ENCODE data around the gene ERBB4.

The ERBB4 gene

GRCh38 chr2:212538305-212539071 is at the start of gene ERBB4:
Gene ERBB4 (minus strand): TSS chr2:212538802. CDS start chr2:212538530, 272 bp downstream.
- no peak for TF ChIP-seq CTCF (IDR thresholded peaks at IDR 0.05; ENCODE audit: low read depth, low read length)
- DNase-seq (ENCODE audit: extremely low read depth, low read depth) = no peak

GRCh38 chr2:212580117-212580516 is 41.5 kb upstream of the ERBB4 start:
- no peak for DNase-seq (ENCODE audit: extremely low read depth, low read depth)
- no peak for TF ChIP-seq CTCF (IDR thresholded peaks at IDR 0.05; ENCODE audit: low read depth, low read length)

- TF ChIP-seq CTCF (IDR thresholded peaks at IDR 0.05; ENCODE audit: low read depth, low read length) = no peak
- DNase-seq (ENCODE audit: extremely low read depth, low read depth) = no peak
These were observed 17.7 kb upstream of the ERBB4 start for GRCh38 chr2:212556296-212556695.

GRCh38 chr2:212554233-212554632 is 15.6 kb upstream of the ERBB4 start:
- no peak for TF ChIP-seq CTCF (IDR thresholded peaks at IDR 0.05; ENCODE audit: low read depth, low read length)
- DNase-seq (ENCODE audit: extremely low read depth, low read depth) = no peak

- no peak for TF ChIP-seq CTCF (IDR thresholded peaks at IDR 0.05; ENCODE audit: low read depth, low read length)
- DNase-seq (ENCODE audit: extremely low read depth, low read depth) = no peak
These were observed 11.3 kb upstream of the ERBB4 start for GRCh38 chr2:212549941-212550340.

GRCh38 chr2:212549463-212549862 is 10.9 kb upstream of the ERBB4 start:
- DNase-seq (ENCODE audit: extremely low read depth, low read depth) = no peak
- TF ChIP-seq CTCF (IDR thresholded peaks at IDR 0.05; ENCODE audit: low read depth, low read length) = no peak

GRCh38 chr2:212548455-212548819 is 9.8 kb upstream of the ERBB4 start:
- no peak for DNase-seq (ENCODE audit: extremely low read depth, low read depth)
- TF ChIP-seq CTCF (IDR thresholded peaks at IDR 0.05; ENCODE audit: low read depth, low read length) = peak; percentile 47

All from AG09319 (cell line).